Limb (tissue), 2 donors: ENCODE measurements around the gene PTCD1.
"Not testable (repeated sequence)": the region's sequence is repeated elsewhere in the genome, so short reads cannot be mapped to it uniquely, and the experiment has no call there.

Experiments
- DNase-seq, 2 donors: peaks; one replicate each; pipeline ENCODE4 v3.0.0-alpha.2; 2016; ENCODE audit errors: extremely low spot score in 2 of 2

PTCD1 gene

DNA sequence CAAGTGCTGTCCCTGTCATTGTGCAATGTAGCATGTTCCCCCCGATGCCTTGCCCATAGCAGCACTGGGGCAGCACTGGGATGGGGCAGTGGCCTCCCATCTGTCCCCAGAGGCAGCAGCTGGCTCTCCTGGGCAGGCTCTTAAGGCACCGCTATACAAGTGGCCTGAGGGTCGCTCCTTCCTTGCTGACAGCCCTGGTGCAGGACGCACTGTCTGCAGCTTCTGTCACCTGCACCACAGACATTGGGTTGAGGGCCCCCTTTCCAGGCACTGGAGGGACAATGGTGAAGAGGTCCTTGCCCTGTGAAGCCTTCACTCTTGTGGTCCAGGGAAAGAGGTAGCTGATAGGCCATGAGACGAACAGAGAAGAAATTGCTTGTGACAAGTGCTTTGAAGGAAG, 10.7 kb upstream of the PTCD1 start:
- DNase-seq: no peak

DNA sequence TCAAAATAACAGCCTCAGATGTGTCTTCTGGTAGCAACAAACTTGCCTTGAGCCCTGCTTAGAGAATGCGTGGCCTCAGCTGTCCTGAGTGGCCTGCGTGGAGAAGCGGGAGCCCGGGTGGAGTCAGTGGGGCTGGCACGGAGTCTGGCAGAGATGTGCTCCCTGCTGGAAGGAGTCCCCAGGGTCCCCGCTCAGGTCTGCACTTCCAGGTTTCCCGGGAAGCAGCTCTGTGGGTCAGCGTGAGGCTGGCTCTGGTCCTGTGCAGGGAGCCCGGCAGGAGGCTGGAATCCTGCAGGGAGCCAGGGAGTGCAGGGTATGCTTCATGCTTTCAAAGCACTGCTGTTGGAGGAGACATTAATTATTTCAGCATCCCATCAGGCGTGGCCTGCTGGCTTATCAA, 10.3 kb upstream of the PTCD1 start:
- DNase-seq: no peak

DNA sequence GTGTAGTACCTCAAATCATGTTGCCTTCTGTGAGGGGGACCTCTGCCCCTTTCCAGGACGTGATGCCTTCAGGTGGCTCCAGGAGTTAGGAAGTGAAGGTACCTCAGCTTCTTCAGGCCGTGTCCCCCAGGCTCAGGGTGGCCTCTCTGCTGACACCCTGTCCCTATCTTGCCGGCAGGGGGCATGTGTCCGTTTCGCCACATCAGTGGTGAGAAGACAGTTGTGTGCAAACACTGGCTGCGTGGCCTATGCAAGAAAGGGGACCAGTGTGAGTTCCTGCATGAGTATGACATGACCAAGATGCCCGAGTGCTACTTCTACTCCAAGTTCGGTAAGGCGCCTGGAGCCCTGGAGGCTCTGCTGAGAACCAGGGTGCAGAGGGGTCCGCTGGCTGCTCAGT, 9.3 kb upstream of the PTCD1 start:
- no peak for DNase-seq

DNA sequence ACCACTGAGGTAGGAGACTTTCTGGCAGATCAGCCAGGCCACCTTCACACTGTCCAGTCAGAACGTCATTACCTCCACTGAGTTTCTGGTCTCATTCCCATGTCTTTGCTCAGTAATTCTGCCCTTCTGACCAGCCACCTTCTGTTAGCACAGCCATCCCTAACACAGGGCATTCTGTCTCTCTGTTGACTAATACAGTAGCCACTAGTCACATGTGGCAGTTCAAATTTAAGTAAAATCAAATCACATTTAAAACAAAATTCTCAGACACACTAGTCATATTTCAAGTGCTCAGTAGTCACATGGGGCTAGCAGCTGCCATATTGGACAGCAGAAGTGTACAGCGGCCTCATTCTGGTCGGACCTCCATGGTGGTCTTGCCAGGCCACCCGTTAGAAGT, 7.5 kb upstream of the PTCD1 start:
- no peak for DNase-seq

DNA sequence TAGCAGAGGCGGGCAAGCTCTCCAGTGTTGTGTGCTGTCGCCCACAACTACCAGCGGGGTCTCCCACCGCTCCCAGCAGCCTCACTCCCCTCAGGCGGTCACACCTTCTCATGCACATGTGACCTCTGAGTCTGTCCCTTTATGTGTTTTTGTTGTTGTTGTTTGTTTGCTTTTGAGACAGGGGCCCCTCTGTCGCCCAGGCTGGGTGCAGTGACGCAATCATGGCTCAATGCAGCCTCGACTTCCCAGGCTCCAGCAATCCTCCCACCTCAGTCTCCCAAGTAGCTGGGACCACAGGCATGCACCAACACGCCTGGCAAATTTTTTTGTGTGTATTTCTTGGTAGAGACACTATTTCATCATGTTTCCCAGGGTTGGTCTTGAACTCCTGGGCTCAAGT, 1.6 kb upstream of the PTCD1 start:
- no peak for DNase-seq

DNA sequence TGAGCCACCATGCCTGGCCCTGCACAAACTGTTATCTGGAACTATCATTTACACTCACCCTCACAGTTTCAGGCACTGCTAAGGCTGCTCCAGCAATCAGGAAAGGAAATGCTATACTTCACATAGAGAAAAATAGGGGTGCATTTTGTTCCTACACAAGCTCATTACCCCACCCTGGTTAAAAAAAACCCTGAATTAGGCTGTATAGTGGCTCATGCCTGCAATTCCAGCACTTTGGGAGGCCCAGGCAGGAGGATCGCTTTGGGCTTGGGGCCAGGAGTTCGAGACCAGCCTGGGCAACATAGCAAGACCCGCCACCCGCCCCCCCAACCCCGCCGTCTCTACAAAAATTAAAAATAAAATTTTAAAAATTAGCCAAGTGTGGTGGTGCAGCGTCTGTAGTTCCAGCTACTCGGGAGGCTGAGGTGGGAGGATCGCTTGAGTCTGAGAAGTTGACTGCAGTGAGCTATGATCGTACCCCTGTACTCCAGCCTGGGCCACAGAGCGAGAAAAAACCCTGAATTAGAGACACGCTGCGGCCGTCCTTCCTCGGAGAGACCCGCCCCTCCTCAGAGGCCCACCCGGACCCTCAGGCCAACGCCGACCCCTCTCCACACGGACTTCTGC, 539 bp downstream of the PTCD1 start:
- DNase-seq: no peak

DNA sequence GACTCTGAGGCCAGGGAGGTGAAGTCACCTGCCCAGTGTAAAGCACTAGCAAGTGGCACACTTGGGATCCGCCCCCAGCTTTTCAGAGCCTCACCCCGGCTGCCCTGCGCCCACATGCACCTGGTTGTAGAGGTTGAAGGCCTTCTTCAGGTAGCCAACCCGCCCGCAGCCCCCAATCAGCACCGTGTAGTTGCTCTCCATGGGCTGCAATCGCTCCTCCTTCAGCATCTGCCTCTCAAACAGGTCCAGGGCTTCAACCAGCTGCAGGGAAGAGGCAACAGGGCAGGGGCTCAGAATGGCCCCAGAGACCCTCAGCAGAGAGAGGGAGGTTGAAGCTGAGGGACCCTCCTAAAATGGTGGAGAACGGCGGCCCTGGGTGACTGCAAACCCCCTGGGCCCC, 5.4 kb downstream of the PTCD1 start:
- no peak for DNase-seq

DNA sequence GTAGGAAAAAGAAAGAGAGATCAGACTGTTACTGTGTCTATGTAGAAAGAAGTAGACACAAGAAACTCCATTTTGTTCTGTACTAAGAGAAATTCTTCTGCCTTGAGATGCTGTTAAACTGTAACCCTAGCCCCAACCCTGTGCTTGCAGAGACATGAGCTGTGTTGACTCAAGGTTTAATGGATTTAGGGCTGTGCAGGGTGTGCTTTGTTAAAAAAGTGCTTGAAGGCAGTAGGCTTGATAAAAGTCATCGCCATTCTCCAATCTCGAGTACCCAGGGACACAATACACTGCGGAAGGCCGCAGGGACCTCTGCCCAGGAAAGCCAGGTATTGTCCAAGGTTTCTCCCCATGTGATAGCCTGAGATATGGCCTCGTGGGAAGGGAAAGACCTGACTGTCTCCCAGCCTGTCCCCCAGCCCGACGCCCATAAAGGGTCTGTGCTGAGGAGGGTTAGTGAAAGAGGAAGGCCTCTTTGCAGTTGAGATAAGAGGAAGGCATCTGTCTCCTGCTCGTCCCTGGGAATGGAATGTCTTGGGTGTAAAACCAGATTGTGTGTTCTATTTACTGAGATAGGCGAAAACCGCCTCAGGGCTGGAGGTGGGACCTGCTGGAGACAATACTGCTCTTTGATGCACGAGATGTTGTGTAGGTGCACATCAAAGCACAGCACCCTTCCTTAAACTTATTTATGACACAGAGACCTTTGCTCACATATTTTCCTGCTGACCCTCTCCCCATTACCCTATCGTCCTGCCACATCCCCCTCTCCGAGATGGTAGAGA, 6.7 kb downstream of the PTCD1 start:
- DNase-seq: not testable (repeated sequence)

DNA sequence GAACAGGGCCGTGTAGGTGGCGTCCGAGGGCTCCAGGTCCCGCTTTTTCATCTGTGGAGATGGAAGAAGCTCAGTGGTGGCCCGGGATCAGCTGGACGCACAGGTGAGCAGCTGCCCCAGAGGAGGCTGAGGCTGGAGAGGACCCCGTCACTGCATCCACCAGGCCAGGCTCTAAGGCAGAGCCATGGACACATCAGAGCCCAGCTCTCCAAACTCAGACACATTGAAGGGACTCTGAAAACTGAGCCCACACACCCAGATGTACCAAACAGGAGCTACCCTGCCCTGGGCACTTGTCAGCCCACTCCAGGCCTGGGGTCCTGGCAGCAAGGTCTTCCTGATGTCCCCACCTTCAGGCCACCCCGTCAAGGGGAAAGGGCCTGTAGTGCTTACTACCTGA, 8.8 kb downstream of the PTCD1 start:
- DNase-seq: no peak

DNA sequence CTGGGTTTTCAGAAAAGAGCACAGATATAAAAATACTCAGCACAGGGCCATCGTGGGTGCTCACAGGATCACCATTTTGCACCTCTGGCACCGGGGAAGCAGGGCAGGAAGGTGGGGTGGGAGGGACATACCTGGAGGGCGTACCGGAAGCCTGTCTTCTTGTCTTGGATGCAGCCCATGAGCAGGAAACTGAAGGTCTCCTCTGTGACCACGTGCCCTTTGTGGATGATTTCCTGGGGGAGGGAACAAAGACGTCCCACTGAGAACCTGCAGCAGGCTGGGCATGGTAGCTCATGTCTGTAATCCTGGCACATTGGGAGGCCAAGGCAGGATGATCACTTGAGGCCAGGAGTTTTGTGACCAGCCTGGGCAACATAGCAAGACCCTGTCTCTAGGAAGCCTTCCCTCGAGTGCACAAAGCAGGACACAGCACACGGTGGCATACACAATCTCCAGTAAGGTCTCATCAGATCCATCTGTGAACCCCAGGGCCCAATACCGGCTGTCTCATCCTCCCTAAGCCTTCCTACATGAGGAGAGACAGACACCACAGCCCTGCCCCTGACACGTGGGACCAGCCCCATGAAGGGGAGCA, 9.5 kb downstream of the PTCD1 start:
- no peak for DNase-seq

DNA sequence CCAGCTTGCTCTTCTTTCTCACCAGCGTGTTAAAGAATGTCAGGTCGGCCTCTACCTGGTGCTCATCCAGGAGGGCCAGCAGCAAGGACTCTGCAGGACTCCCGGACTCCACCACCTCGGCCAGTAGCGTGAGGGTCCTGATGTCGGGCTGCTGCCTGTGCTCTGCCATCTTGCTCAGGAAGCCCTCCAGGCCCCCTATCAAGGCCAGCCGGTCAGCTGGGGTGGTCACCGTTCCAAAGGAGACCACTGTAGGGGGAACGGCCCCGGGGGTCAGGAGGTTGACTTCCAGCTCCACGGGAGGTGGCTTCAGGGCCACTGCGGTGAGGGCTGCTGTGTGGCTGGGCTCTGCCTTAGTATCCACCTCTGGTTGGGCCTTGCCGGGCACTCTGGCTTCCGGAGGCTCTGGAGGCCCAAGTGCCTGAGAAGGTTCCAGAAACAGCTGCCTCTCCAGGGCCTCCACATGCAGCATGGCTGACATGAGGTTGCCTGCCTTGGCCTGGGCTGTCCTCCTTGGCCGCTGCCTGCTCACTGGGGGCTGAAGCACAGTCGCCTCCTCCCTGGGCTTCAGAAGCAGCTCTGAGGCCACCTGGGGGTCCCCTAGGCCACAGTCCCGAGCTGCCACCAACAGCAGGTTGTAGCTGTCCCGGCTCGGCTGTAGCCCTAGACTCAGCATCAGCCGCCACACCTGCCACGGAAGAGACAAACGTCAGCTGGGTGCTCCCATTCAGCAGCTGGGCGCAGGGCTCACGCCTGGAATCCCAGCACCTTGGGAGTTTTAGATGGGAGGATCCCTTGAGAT, 13.5 kb downstream of the PTCD1 start:
- DNase-seq: no peak

DNA sequence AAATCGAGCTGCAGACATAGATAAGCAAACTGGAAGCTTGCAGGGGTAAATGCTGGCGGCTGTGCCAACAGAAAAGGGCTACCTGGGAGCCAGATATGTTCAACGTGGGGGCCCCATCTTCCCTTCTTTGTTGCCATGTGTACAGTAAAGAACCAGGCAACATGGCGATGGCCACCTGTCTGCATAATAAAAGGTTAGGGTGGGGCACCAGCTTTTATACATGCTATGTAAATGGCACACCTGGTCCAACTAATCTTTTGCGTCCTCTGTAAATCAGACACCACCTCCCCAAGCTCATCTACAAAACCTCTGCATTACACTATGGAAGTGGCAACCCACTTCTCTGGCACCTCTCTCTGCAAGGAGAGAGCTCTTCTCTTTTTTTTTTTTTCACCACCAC, 16.0 kb downstream of the PTCD1 start:
- DNase-seq: no peak

DNA sequence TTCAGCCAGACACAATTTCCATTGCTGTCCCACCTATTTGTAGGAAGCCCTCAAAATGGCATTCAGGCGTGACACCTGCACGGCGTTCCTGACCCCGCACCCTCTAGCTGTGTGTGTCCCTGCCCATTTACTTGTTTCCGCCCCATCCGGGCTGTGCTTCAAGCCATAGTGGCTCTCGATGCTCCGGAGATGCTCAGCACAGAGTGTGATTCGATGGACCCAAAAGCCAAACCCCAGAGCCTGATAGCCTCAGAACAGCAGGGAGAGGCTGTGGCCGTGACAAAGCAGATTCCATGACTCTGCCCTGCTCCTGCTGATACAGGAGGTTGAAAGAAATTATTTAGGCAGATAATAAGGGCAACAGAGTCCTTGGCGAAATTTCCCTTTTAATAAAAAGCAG, 16.4 kb downstream of the PTCD1 start:
- DNase-seq: no peak

DNA sequence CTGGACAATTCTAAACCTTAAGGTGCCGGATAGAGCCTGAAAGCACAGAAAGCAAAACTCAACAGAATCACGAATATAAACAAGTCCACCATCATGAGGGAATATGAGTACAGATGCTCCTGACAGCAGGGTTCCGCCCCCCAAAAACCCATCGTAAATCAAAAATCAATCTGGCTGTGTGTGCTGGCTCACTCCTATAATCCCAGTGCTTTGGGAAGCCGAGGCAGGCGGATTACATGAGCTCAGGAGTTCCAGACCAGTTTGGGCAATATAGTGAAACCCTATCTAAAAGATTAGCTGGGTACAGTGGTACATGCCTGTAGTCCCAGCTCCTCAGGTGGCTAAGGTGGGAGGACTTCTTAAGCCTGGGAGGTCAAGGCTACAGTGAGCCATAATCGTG, 17.6 kb downstream of the PTCD1 start:
- no peak for DNase-seq

DNA sequence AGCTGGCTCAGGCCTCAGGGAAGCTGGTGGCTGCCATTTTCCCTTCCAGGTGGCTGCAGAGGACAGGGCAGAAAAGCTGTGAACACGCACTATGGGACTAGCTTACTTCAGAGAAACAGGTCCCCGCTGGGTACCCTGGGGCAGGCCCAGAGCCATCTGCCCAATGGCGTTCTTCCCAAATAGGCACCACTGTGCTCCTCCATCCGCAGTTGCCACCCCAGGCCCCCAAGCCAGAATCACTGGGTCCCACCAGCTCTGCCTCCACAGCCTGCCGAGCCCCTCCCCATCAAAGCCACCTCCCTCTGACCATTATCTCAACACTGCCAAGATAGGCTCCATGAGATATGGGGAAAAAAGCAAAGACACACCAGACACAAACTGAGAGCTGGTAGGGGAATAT, 18.4 kb downstream of the PTCD1 start:
- no peak for DNase-seq

DNA sequence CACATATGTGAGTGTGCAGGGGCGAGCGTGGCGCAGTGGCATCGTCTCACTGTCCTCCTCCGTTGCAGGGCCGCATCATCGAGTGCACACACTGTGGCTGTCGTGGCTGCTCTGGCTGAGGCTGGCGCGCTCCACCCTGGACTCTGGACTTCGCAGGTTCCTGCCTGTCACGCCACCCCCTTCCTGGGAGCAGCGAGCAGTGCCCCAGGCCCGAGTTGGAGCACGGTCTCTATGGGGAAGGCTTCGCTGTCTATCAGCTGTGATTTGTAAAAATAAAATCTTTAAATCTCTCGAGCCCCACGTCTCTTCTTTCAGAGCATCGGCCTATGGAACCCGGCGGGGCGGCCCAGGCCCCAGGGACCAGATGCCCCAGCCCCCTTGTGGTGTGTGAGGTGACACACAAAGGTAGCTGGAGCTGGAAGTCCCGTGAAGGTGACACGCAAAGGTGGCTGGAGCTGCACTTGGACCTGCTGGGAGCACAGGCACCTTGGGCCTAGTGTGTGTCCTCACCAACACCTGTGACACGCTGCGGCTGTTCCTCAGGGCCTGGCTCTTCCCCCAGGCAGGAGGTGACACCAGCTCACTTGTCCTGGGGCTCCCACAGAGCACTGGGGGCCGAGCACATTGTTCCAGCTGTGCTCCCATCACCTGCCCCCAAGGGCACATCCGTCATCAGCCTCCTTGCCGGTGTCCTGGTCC, 19.1 kb downstream of the PTCD1 start:
- no peak for DNase-seq

DNA sequence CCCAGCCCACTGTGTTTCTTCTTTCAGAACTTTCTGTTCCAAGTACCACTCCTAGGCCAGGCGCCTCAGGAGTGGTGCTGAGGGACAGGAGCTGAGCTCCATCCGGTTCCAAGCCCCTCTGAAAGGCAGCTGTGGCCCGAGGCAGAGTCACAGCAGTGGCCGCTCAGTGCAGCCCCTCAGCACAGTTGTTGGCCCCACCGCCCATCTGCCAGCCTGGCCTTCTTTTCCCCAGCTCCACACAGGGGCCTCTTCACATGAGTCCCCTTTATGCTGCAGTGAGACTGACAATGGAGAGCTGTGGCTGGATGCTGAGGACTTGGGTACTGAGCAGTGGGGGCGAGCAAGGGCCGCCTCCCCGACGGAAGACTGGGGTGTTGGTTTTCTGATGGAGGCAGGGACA, 20.3 kb downstream of the PTCD1 start:
- DNase-seq: no peak

DNA sequence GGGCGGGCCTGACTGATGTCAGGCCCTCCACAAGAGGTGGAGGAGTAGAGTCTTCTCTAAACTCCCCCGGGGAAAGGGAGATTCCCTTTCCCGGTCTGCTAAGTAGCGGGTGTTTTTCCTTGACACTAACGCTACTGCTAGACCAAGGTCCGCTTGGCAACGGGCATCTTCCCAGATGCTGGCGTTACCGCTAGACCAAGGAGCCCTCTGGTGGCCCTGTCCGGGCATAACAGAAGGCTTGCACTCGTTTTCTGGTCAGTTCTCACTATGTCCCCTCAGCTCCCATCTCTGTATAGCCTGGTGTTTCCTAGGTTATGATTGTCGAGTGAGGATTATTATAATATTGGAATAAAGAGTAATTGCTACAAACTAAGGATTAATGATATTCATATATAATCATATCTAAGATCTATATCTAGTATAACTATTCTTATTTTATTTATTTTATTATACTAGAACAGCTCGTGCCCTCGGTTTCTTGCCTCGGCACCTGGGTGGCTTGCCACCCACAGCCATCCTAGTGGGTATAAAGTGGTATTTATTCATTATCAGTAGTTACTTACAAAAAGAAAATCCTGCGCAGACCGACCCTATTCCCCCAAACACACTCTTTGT, 23.0 kb downstream of the PTCD1 start:
- peak in 1 of 2 donors; percentile 53 for DNase-seq

DNA sequence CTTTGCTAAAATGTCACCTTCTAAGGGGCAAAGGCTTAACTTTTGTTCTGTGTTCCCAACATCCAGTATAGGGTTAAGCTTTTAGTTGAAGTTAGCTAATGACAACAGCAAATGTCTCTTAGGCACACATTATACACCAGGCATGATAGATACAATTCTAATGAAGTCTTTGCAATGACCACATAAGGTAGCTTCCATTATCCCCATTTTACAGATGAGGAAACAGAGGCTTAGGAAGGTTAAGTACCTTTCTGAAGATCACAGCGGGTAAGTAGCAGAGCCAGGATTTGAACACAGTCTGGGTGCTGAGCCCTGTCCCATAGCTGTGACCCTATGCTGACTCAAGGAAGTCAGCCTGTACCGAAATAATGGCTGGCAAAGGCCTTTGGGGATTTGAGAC, 28.0 kb downstream of the PTCD1 start:
- no peak for DNase-seq

DNA sequence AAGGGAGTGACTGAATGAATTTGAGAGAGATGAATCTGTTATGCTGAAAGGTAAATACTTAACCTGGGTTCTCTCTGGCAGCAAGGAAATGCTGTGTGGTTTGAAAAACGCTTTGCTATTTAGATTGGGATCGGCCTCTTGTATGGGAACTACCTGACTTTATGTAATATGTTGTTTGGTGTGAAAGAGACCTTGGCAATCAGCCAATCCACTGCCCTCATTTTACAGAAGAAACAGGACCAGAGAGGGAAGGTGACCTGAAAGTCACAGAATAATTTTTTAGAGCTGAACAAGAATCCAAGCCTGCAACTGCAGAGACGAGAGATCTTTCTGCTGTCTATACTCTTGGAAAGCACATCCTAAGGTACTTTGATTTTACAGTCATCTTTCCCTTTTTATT, 28.8 kb downstream of the PTCD1 start:
- no peak for DNase-seq

DNA sequence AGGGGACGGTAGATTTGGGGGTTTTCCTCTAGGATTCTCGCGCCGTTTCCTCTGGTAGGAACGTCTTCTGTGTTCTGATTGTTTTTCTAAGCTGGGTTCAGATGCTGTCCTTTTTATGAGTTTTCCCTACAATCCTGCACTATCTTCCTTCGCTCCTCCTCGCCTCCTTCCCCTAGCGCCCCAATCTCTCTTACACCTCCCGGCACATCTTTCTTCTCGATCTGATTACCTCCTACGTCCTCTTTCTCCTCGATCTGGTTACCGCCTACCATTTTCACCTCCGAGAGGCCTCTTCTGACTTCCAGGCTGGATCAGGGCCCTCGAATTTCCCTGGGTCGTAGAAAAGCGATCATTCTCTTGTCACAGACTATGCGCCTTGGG, 29.4 kb downstream of the PTCD1 start:
- DNase-seq: no peak
